Ovary (tissue), 9 donors: Measurements from ENCODE around the gene CLIC3. TPM values are rescaled to one million over a fixed set of nuclear protein-coding genes. Genes with fewer than 3 reads are reported as not detected.

ENCODE experiments used
- DNase-seq, 5 donors: peaks; one replicate each; pipeline ENCODE4 v3.0.0-alpha.2; 2019 to 2020
- H3K27ac ChIP-seq, 2 donors: fragments of 200-600 bp; one replicate each; pipeline versions ENCODE4 v1.5.1 to v1.8.0; 2019 to 2022
- H3K27me3 ChIP-seq: fragments of 200-600 bp; one replicate; pipeline ENCODE4 v1.8.0; 2022
- H3K36me3 ChIP-seq: fragments of 200-600 bp; sonication (generic); one replicate; pipeline ENCODE4 v1.5.1; 2019
- H3K4me1 ChIP-seq: one replicate; pipeline ENCODE4 v1.8.1; 2013; ENCODE audit warnings: mild to moderate bottlenecking, moderate library complexity; ENCODE audit not compliant: insufficient read depth
- H3K4me3 ChIP-seq: fragments of 200-600 bp; sonication (generic); one replicate; pipeline ENCODE4 v1.5.1; 2017
- H3K9me3 ChIP-seq, 2 donors: fragments of 200-600 bp in 1 of 2; sonication (generic) in 1 of 2; one replicate each; pipeline versions ENCODE4 v1.5.1 to v1.8.1; 2013 to 2019; ENCODE audit warnings: mild to moderate bottlenecking in 1 of 2, moderate library complexity in 1 of 2
- EP300 ChIP-seq: sonication (generic); formaldehyde crosslinking; IDR thresholded peaks from one replicate; pipeline ENCODE4 v1.6.1; 2017; ENCODE audit warnings: antibody characterized with exemption
- POLR2A ChIP-seq: fragments of 450-650 bp; IDR thresholded peaks from one replicate; pipeline ENCODE4 v1.6.1; 2017; ENCODE audit warnings: antibody characterized with exemption, mild to moderate bottlenecking, moderate library complexity
- WGBS, 3 donors: extraction: QIAGEN DNeasy Blood & Tissue Kit in 1 of 3; methylation state at CpG; one replicate each; pipeline versions ENCODE4 v1.1.5 to v1.1.7; 2013 to 2017; 5-methylcytosine and 5-hydroxymethylcytosine counted together
- intact Hi-C, 4 donors: fragments of 100-400 bp; cut with DNase I; formaldehyde crosslinking; loops; one replicate each; pipeline versions ENCODE4 v1.11.0 to v1.15.1; 2022 to 2023
- polyA plus RNA-seq, 2 donors: library from polyadenylated mRNA; stranded (reverse); fragments of 200-250 nt in 1 of 2; fragments of 350-450 nt in 1 of 2; fragmentation: Illumina TruSeq in 1 of 2; extraction: RNeasy Lipid Tissue Mini Kit (QIAGEN cat#74804) in 1 of 2; gene quantifications; one replicate each; pipeline ENCODE4 v1.2.3, GENCODE V29; 2013 to 2014
- total RNA-seq, 7 donors: library from RNA; depleted of rRNA in 2 of 7; stranded (reverse); fragments of >200 nt in 2 of 7; fragmentation: NEBNext Ultra II Directional in 3 of 7; extraction: Animal tissue kit (Norgen Biotek cat#: 25700) in 3 of 7; gene quantifications; one replicate each; pipeline versions ENCODE4 v1.1.0 to v1.2.4, GENCODE V29; 2016 to 2023
- TF ChIP-seq, protein P1 (sequence below), 3 donors: fragments of 450-650 bp in 2 of 3; fragments of 200-600 bp in 1 of 3; IDR thresholded peaks; one replicate each; pipeline versions ENCODE4 v1.5.1 to v1.8.0; 2016 to 2022; ENCODE audit warnings: antibody characterized with exemption in 3 of 3, mild to moderate bottlenecking in 1 of 3
- donor health status: DM: no; HTN: no; CAD: no; lungs with moderate emphysema.
- donor health status: DM: no; HTN: no; CAD: no.
- donor health status: Bipolar disorder and iron deficiency.
- donor health status: DM: yes; HTN: yes; CAD: no.
- donor health status: DM: no; HTN: no; CAD: no.
- donor health status: DM: yes; HTN: yes; CAD: no.

The CLIC3 gene
- total and polyA plus RNA-seq, 9 donors = 0.57 to 6.5 (median 1.3) TPM; not detected in 3

DNA sequence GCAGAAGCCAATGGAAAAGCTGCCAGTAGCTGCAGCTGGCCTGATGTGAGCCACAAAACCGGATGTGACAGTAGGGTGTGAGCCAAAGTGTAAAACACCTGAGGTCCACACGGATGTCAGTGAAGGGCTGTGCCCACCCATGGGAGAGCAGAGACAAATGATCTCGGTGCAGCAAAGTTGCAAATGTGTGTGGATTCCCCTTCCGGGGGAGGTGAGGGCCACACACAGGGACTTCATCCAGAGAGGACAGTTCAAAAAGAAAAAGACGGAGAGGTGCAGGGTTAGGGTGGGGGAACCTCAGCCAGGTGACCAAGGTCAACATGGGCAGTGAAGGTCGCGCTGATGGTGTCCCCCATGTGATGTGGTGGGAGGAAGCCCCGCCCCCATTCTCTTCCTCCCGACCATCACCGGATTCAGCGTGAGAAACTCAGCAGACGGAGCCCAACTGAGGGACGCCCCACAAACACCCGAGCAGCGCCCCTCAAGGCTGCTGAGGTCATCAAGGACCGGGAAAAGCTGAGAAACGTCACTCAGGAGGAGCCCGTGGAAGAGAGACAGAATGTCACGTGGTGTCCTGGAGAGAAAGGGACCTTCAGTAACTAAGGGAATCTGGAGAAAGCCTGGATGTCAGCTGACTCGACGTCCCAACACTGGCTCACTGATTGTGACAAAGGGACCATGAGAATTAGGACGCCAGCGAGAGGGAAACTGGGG lies 30.4 kb downstream of the CLIC3 start:
- Histone ChIP-seq H3K27ac (no peak overlapping the region), H3K4me3 (no peak overlapping the region), H3K9me3 (no peaks in the 10 kb centered on the region), H3K27me3 (no peaks in the 10 kb centered on the region), H3K36me3 (no peaks in the 10 kb centered on the region), H3K4me1 (no peaks in the 10 kb centered on the region)
- intact Hi-C loops = no loop called here
- DNase-seq = no peak
- WGBS, 3 donors = 9 to 17% (median 14%) methylated on average over 23 of the region's 23 CpGs
- no peak for TF ChIP-seq POLR2A
- TF ChIP-seq, protein P1, sequence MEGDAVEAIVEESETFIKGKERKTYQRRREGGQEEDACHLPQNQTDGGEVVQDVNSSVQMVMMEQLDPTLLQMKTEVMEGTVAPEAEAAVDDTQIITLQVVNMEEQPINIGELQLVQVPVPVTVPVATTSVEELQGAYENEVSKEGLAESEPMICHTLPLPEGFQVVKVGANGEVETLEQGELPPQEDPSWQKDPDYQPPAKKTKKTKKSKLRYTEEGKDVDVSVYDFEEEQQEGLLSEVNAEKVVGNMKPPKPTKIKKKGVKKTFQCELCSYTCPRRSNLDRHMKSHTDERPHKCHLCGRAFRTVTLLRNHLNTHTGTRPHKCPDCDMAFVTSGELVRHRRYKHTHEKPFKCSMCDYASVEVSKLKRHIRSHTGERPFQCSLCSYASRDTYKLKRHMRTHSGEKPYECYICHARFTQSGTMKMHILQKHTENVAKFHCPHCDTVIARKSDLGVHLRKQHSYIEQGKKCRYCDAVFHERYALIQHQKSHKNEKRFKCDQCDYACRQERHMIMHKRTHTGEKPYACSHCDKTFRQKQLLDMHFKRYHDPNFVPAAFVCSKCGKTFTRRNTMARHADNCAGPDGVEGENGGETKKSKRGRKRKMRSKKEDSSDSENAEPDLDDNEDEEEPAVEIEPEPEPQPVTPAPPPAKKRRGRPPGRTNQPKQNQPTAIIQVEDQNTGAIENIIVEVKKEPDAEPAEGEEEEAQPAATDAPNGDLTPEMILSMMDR (IDR thresholded peaks at IDR 0.05) = no peak
- no peak for TF ChIP-seq EP300

DNA sequence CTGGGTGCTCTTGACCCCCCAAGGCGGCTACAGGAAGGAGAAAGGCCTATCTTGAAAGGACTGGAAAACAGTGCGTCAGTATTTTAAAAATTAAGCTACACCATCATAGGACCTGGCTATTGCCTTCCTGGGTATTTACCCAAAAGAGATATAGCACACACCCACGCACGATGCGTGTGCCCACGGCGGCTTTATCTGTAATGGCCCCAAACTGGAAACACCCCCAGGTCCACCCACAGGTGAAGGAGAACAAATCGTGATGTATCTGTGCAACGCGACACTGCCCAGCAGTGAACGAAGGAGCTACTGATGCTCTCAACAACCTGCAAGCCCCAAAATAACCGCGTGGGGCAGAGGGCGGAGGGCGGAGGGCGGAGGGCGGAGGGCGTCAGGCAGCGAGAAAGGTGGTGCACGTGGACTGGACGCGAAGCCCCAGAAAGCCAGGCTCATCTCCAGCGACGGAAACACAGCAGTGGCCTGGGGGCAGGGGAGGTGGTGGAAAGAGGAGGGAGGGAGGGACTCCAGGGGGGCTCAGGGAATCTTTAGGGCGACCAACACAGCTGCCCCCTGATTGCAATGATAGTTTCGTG lies 31.4 kb downstream of the CLIC3 start:
- TF ChIP-seq POLR2A (no peak), EP300 (no peak)
- TF ChIP-seq, protein P1 (IDR thresholded peaks at IDR 0.05) = no peak
- 69 to 72% (median 71%) methylated on average over 26 of the region's 26 CpGs for WGBS, 3 donors
- DNase-seq = no peak
- no peak overlapping the region for H3K4me3 ChIP-seq
- no peaks in the 10 kb centered on the region for H3K9me3 ChIP-seq
- H3K27me3 ChIP-seq = no peaks in the 10 kb centered on the region
- no peaks in the 10 kb centered on the region for H3K4me1 ChIP-seq
- H3K36me3 ChIP-seq = no peaks in the 10 kb centered on the region
- intact Hi-C loops = no loop called here
- H3K27ac ChIP-seq = no peak overlapping the region

DNA sequence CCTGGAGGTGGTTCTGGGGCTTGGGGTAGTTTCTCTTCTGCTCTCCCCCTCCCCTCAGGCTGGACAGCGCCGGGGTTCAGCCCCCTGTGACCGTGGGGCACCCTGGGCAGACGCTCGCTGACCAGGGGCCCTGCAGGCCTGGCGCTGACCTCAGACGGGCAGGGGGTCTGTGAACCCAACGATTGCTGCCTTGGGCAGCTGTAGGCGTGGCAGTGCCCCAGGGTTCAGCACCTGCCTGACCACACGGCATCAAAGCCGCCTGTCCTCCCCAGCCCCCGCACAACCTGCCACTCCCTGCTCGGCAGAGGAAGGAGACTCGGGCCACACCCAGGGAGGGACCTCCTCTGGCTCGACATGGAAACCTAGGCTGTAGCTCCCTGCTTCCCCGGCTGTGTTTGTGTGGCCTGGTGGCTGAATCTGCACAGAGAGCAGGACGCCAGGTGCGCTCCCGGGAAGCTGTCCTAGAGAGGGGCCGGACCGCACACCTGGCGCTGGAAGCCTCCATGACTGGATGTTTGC lies 32.1 kb downstream of the CLIC3 start:
- TF ChIP-seq EP300 = no peak
- TF ChIP-seq POLR2A = no peak
- TF ChIP-seq, protein P1 (IDR thresholded peaks at IDR 0.05) = no peak
- DNase-seq = no peak
- 64 to 79% (median 75%) methylated on average over 14 to 22 of the region's 22 CpGs for WGBS, 3 donors

DNA sequence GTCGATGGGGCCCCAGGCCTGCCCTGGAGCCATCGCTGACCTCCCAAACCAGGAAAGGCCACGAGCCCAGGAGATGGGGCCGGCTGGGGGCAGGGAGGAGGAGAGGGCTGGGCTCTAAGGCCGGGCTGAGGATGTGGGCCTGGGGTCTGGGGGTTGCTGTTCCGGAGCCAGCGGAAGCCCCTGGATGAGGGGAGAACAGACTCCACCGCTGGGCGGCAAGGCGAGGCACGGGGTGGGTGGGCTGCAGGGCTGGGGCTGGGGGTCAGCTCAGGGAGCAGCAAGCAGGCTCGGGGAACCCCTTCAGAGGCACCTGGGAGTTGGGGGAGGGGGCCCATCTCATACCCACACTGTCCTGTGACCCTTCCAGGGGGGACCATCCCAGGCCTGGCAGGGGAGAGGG lies 32.6 kb downstream of the CLIC3 start:
- intact Hi-C loops = no loop called here
- WGBS, 3 donors = 78 to 92% (median 84%) methylated on average over 11 to 12 of the region's 12 CpGs
- no peak overlapping the region for H3K27ac ChIP-seq
- TF ChIP-seq EP300 = no peak
- TF ChIP-seq, protein P1 (IDR thresholded peaks at IDR 0.05) = no peak
- no peak for TF ChIP-seq POLR2A
- H3K4me3 ChIP-seq = no peak overlapping the region
- no peaks in the 10 kb centered on the region for H3K27me3 ChIP-seq
- no peaks in the 10 kb centered on the region for H3K36me3 ChIP-seq
- no peaks in the 10 kb centered on the region for H3K9me3 ChIP-seq
- no peaks in the 10 kb centered on the region for H3K4me1 ChIP-seq
- DNase-seq = no peak

More for the DNA sequence above, 32.1 kb downstream of the CLIC3 start:
- intact Hi-C loops = no loop called here
- no peaks in the 10 kb centered on the region for H3K9me3 ChIP-seq
- H3K4me1 ChIP-seq = no peaks in the 10 kb centered on the region
- no peaks in the 10 kb centered on the region for H3K36me3 ChIP-seq
- no peak overlapping the region for H3K27ac ChIP-seq
- H3K4me3 ChIP-seq = no peak overlapping the region
- no peaks in the 10 kb centered on the region for H3K27me3 ChIP-seq
